ENCODE results near the gene WT1.

WT1 gene

DNA sequence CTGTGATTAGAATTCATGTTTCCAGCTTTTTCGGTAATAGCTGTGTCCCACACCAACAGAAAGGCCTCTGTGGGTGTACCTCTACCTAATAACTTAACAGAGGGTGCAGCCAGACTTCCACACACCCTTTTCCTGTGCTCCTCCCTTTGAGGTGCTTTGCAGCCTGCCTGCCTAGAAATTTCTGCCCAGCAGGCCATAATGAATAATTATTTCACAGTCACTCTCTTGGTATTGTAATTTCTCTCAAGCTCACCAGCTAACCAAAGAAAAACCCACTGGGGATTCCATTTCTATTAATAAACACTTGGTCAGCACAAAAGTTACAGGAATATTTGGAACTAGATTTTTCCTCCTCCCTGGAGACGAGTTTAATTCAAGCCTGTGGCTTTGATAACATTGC is 13.3 kb downstream of the WT1 start:
- no peak for DNase-seq (ENCODE audit: low read depth)

DNA sequence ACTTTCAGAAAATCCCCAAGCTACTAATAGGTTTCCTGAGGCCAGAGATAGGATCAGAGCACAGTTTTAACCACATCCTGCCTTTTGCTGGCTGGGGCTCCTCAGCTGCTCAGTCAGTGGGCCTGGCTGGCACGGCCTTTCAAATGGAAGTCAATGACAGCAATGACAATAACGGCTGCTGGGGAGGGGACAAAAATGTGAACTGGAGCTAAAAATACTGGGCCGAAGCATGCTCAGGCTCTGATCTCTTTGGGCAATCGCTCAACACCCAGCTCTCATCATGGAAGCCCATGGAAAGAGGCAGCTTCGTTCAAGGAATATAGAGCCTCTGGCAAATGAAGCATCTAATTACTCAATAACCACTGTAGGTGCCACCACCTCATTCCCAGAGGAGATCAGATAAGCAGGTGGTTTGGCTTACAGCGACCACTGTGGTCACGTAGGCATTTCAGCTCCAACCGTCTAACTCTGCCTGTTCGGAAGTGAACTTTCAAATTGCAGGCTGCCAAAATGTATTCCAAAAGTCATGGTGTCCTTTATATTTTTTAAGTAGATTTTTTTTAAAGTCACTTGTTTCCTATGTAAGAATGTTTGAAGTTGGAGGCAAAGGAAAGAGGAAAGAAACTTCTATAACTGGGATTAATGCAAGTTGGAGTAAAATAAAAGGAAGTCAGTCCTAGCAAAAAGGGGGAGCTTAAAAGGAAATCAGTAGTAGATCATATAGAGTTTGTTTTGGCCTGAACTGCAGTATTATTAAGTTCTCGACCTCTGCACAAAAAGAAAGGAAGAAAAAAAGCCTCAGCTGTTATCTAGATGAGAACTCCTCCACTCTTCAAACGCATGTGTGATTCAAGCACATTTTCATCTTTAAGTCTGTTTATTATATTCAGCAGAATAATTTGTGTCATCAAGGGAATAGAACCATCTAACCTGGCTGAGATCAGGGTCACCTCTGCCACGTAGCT is 14.1 kb downstream of the WT1 start:
- DNase-seq (ENCODE audit: low read depth), result no peak

DNA sequence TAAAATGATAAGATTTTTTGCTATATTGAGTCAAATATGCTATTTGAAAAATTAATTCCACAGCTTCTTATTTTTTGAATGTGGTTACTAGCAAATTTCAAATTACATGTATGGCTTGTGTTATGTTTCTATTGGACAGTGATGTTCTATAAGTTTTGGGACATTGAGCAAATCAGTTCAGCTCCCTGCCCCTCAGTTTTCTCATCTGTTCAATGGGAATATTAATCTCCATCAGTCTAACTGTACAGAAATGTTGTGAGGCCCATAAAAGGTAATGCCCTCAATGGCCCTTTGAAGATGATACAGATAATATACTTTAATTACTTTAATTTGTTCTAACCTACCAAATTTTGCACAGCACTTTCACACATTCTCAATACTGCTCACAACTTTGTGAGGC is 15.2 kb downstream of the WT1 start:
- DNase-seq (ENCODE audit: low read depth), result no peak

DNA sequence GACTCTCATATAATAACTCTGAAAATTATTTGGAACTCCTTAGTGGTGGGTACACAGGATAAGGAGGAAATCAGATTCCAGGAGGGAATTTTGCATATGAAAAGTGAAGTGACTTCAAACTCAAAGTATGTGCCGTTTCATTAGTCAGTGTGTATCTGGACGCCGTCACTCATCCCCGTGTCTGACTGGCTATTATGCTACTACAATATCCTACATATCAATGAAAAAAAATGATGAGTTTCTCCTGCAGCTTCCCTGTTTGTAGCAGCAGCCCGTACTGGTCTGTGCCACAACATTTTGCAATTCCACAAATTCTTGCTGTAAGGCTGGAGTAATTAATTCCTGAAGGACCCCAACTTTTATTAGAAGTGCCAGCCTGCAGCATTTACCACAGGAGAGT is 16.5 kb downstream of the WT1 start:
- no peak for DNase-seq (ENCODE audit: low read depth)

DNA sequence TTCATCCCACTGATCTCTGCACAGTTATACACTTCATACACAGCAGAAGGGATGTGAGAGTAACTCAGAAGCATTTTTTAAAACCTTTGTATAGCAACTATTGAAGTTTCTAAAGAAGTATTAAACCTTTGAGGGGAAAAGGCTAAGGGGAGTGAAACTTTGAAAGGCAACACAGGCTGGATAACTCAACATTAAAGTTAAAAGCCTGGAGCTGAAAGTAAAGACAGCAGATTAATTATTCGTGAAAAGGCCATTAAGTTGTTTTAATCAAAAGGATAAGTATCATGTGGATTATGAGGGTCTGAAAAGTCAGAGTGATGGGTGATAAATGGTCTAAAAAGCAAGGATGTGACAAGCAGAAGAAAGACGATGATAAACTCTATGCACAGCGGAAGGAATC is 17.5 kb downstream of the WT1 start:
- no peak for DNase-seq (ENCODE audit: low read depth)

DNA sequence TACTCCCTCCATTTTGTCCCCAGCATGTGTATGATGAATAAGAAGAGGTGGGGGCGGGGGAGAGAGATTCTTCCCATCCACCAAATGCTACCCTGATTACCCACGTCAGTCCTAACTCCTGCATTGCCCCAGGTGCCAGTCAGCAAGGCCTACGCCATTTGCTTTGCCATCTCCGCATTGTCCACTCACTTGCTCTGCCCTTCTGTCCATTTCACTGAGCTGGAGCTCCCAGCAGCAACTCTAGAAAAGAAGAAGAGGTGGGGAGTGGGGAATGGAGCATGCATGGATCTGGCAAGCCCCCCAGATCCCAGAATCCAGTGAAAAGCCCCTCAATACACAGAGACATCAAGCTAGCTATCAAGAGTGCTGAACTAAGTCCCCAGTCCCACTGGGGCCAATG is 19.0 kb downstream of the WT1 start:
- no peak for DNase-seq (ENCODE audit: low read depth)

DNA sequence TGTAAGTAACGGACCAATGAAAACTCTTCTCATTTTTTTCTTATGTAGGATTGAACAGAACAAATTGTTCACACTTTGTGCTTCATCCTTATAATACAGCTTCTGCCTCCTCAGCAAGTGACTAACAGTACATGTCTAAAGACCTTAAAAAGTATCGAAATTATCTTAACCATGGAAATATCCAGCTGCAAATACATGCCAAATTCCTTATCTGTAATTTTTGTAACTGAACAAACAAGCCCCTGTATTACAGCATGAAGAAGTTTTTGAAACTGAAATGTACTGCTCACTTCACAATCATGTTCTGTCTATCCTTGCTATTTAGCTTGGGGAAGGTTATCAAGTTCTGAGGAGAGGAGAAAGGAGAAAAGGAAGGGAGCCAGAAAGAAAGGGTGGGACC is 20.4 kb downstream of the WT1 start:
- no peak for DNase-seq (ENCODE audit: low read depth)

DNA sequence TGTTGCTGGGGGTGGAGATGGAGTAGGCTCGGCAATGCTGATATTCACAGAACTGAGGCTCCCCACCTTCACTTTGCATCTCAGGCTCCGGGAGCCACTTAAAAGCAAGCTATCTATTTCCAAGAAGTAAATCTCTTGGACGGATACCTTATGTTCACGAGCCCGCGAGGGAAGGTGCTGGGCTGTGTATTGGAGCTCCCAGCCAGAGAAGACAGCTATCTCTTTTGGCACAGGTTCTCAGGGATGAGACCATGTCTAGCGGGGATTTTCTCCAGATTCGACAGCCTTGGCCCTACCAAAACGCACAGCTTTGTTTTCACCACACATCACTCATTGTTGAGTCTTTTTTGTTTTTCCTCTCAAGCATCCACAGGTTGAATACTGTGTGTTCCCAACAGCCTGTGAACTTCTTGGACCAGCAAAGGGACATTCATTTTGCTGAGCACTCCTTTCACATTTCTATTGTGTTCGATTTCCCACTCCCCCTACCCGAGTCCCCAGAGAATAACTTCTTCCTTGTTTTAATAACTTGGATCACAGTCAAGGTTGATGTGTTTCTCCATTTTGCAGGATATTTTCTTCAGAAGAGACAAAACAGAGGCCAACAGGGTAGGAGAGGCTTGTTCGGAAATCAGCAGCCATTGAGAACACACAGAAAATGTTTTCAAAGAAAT is 23.3 kb downstream of the WT1 start:
- no peak for DNase-seq (ENCODE audit: low read depth)

DNA sequence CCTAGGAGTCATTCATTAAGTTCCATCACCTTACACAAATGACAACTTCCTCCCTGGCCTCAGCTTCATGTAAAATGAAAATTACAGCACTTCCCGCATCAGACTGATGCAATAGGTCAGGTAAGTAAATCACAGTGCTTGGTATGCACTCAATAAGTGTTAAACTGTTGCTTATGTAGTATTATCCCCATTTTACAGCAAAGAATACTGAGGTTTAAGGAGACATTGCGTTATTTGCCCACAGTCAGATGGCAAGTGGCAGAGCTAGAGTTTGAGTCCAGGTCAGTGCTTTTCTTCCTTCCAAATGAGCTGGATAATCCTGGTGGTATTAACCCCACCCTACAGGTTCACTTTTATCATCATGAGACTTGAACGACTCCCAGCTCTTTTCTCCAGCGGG is 29.7 kb downstream of the WT1 start:
- no peak for DNase-seq (ENCODE audit: low read depth)

DNA sequence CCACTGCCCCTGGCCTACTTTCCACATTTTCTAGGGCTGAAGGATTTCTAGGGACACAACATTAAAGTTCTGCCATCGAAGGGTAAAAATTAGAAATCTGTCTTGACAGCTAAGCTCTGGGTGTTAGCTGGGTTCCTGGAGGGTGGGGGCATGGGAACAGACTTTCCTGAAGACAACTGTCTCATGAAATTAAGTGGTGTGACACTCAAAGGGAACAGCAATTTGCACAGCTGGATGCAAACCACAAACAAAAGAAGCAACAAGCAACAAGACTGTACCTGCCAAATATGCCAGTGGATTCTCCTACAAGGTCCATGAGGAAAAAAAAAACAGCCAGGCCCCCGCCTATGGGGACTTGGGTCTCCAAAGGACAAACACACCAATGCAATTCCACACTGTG is 32.5 kb downstream of the WT1 start:
- no peak for DNase-seq (ENCODE audit: low read depth)

DNA sequence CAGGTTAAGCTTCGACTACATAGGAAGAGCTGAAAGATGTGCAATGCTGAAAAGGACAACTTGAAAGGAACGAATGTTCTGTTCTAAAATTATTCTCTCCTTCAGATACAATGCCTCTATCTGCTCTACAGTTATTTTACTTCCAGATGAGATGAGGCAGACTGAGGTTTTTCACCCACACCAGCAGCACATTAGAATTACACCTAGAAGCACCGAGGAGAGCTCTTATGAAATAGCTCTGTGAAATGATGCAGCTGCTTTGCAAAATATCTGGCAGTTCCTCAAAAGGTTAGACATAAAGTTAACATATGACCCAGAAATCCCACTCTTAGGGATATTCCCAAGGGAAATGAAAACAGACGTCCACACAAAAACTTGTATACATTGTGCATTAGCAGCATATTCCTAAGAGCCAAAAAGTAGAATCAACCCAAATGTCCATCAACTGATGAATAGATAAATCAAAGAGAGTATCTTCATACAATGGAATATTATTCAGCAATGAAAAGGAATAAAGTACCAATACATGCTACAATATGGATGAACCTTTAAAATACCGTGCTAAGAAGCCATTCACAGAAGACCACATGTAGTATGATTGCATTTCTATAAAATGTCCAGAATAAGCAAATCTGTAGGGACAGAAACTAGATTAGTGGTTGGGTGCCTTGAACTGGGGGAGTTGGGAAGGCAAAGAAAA is 34.5 kb downstream of the WT1 start:
- DNase-seq (ENCODE audit: low read depth), result no peak

DNA sequence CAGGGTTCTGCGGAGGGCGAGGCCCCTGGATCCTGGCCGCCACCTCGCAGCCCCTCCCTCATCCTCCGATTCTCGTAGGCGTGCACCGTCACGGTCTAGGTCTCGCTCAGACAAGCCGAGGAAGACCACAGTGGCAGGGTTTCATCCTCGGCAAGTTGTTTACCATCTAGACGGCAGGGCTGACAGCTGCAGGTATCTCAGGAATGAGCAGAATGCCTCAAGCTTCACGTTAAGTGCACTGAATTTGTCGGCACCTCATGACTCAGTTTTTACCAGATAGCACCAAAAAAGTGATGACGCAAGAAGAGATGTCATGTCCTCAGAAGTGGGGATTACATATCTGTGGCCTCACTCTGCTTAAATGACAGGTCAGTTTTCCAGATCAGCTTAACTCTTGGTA is 35.1 kb downstream of the WT1 start:
- no peak for DNase-seq (ENCODE audit: low read depth)

DNA sequence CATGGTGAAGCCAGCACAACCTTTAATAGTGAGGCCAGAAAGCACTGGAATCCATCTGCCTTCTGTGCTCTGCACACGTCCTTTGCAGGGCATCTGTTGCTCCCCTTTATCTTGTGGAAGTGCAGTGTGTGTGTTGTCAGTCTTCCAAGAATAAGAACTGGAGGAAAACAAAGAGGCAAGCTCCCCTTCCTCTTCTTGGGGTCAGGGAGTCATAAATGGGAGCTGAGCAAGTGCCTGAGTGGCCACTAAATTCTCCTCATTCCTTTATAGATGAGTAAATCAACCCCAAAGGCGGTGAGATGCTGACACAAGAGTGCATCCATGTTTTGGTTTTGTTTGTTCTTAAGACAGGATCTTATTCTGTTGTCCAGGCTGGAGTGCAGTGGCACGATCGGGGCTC is 38.3 kb downstream of the WT1 start:
- DNase-seq (ENCODE audit: low read depth), result no peak

DNA sequence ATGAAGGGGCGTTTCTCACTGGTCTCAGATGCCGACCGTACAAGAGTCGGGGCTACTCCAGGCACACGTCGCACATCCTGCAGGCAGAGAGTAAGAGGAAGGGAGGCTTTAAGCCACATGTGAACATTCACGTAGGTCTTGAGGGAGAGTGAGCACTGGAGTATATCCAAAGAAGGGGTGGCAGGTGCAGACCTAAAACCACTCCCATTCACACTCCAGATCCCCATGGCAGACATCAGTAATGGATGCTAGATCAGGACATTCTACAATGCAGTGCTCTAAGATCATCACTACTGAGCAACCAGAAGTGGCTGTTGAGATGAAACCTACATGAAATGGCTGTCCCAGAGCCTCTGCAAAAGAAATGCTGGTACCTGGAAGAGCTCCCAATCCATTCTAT is 39.0 kb downstream of the WT1 start:
- no peak for DNase-seq (ENCODE audit: low read depth)

DNA sequence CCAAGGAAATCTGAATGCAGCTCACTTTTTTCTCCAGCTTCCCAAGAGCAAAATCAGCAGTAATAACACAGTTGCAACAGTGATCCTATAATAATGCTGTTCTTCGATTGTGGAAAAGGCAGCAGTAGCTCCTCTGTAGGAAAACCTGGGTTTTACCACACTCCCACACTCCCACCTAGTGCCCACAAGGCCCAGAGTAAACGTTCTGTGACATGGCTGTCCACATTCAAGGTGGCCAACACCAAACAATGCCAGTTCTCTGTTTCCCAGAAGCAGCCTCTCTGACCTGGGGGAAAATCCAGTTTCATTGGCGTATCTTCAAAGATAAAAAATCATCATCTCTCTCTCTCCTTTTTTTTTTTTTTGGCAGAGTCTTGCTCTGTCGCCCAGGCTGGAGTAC is 40.2 kb downstream of the WT1 start:
- DNase-seq (ENCODE audit: low read depth), result no peak

DNA sequence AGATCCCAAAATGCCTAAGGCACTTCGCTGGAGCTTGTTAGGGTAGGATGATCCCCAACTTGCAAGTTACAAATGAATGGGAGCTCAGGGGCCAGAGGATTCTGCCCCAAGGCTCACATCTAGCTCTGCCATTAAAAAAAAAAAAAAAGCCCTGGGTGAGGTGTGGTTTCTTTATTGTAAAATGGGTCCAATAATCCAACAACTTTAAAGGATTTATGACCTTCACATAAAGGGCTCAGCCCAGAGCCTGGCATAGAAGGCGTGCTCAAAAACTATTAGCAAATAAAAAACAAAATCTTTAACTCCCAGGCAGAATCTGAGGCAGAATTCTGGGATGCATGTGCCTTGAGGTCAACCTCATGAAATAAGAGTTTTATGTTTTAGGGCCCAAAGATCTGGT is 42.5 kb downstream of the WT1 start:
- no peak for DNase-seq (ENCODE audit: low read depth)

DNA sequence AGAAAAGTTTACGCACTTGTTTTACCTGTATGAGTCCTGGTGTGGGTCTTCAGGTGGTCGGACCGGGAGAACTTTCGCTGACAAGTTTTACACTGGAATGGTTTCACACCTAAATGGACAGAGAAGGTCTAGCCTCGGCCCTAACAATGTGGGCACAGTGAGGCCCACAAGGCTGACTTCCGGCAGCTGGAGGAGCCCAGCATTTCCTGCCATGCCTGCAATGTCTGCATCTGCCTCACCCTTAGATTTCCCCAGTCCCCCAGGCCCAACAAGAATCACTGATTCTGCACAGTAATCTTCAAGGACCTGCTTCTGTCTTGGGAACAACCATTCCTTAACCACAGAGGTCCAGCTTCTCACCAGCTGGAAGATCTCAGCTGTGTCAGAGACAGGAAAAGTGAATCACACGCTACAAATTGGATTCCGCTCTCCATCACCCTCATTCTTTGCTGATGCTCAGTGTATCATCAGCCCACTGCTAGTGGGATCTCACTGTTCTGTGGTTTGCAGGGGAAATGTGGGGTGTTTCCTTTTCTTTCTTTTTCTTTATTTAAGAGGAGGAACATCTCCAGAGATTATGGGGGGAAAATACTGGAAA is 43.3 kb downstream of the WT1 start:
- no peak for DNase-seq (ENCODE audit: low read depth)

DNA sequence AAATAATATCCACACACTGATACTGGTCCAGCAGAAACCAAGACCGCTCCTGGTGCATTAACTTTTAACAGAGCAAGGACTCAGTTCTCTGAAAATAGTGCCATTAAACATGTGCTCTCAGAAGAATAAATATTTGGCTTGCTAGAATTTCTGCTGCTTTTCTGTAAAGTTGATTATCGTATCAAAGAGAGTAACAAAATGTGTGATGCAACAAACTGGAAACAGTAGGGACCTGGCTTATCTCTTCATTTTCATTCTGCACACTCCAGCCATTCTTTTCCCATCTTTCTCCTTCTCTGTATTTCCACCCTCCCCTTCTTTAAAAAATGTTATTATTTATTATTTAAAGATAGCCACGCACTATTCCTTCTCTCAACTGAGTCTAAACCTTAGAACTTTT is 43.9 kb downstream of the WT1 start:
- no peak for DNase-seq (ENCODE audit: low read depth)

DNA sequence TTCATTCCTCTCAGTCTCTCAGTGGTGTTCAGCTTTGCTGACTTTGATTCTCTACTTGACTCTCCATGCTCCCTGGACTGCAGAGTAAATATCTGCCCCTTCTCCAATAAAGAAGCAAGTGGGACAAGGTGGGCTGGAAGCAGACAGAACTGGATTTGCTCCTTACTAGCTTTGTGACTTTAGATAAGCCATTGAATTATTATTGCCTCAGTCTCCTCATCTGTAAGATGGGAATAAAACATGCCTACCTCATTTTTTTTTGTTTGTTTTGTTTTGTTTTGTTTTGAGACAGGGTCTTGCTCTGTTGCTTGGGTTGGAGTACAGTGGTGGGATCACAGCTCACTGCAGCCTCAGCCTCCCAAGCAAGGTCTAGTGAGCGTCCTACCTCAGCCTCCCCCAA is 44.6 kb downstream of the WT1 start:
- no peak for DNase-seq (ENCODE audit: low read depth)

DNA sequence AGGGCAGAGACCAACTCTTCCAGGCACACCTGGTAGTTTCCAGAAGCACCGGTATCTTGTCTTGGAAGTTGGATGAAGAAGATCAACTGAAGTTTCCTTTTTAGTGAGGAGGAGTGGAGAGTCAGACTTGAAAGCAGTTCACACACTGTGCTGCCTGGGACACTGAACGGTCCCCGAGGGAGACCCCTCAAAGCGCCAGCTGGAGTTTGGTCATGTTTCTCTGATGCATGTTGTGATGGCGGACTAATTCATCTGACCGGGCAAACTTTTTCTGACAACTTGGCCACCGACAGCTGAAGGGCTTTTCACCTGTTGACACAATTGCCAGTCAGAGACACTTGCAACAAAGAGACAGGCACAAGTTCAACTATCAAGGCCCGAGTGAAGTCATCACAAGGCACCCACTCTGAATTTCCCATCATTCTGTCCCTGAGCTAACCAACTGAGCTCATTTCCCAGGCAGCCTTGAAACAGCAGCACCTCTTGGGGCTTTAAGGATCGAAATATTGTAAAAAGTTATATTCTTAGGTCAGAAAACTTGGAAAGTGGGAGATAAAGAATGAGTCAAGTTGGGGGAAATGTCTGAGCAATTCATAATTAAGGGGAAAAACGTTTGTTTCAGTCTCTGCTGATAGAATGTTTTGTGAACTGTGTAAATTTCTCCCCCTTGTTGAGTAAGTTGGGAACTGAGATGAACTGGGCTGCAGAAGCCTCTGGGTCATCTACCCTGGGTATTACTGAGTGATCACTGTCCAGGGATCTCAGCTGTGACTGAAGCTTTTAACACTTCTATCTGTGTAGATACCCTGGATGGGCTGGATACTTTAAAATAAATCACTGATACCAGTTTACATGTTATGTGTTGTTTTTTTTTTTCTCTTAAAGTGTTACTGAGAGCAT is 46.2 kb downstream of the WT1 start:
- DNase-seq (ENCODE audit: low read depth), result no peak

DNA sequence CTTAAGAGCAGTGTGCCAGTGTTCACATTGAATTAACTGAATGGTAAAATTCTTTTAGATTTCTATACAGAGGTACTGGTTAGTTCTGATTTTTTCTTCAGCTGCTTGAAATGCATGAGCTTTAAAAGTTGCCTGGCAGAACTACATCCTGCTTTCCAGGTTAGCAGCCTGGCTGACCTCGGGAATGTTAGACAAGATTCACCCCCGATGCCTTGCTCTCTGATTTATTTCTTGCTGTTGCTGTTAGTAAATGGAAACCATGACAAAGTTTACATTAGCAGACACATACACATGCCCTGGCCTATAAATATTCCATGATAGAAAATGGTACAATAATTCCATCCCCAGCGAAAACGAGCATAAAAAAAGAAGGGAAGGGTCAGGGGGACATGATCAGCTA is 47.0 kb downstream of the WT1 start:
- no peak for DNase-seq (ENCODE audit: low read depth)

DNA sequence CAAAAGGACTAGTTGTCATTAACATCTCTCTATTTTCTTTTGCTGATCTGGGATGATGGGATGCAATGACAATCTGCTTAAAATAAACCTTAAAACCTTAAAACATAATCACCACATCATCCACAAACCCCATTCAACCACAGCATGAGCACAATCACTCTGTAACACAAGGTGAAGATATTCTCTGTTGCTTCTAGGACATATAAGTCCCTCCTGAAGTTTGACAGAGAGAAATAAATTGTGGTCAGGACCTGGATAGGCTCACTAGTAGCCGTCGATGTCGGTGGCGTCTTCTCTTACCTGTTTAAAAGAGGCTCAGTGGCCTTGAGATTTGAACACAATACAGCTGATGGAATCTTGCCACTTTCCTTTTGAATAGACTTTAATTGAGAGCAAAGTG is 47.9 kb downstream of the WT1 start:
- DNase-seq (ENCODE audit: low read depth), result no peak
